ENCODE data around the gene GSN. TPM values are rescaled to one million over a fixed set of nuclear protein-coding genes. Genes with fewer than 3 reads are reported as not detected.

Gene GSN
- total and polyA plus RNA-seq, 5 experiments from 2014 or later: 2.0 to 7.9 (median 3.3) TPM

GRCh38 chr9:121328476-121328875 is 60.5 kb downstream of the GSN start:
- H3K27me3 Mint-ChIP-seq: no peaks in the 10 kb centered on the region
- POLR2A ChIA-PET: no interaction called here
- ATAC-seq (no peak), DNase-seq (no peak)
- no peak overlapping the region for H3K27ac Mint-ChIP-seq
- H3K4me1 Mint-ChIP-seq: peaks cover 0 to 5% (median 0%) of the 10 kb centered on the region in 4 donors
- H3K9me3 Mint-ChIP-seq: no peaks in the 10 kb centered on the region
- H3K36me3 Mint-ChIP-seq: peaks cover 2 to 5% (median 3%) of the 10 kb centered on the region in 3 donors
- H3K4me3 Mint-ChIP-seq: no peak overlapping the region

- no peaks in the 10 kb centered on the region for H3K27me3 Mint-ChIP-seq
- H3K9me3 Mint-ChIP-seq: no peaks in the 10 kb centered on the region
- POLR2A ChIA-PET: no interaction called here
- no peak overlapping the region for H3K4me3 Mint-ChIP-seq
- ATAC-seq (no peak), DNase-seq (no peak)
- H3K4me1 Mint-ChIP-seq: peaks cover 0 to 5% (median 0%) of the 10 kb centered on the region in 4 donors
- H3K27ac Mint-ChIP-seq: peak overlapping the region in 1 of 10 donors; percentile 25
- H3K36me3 Mint-ChIP-seq: peaks cover 2 to 5% (median 3%) of the 10 kb centered on the region in 3 donors
Observed at GRCh38 chr9:121328876-121329681, 61.1 kb downstream of the GSN start.

DNA sequence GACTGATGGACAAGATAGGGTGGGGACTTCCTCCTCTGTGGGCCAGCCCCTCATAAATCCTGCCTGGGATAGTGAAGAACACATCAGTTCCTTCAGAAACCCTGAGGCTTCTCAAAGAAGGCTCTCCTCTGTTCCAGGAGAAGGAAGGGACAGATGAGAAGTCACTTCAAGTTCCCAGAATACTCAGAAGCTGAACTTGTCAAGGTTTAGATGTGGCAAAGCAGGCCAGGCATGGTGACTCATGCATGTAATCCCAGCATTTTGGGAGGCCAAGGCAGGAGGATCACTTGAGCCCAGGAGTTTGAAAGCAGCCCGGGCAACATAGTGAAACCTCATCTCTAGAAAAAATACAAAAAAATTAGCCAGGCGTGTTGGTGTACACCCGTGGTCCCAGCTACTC is 63.6 kb downstream of the GSN start:
- POLR2A ChIA-PET: no interaction called here
- peaks cover 0 to 5% (median 3%) of the 10 kb centered on the region in 3 donors for H3K36me3 Mint-ChIP-seq
- peaks cover 0 to 2% (median 0%) of the 10 kb centered on the region in 4 donors for H3K4me1 Mint-ChIP-seq
- H3K27me3 Mint-ChIP-seq: no peaks in the 10 kb centered on the region
- H3K27ac Mint-ChIP-seq: no peak overlapping the region
- DNase-seq (no peak), ATAC-seq (no peak)
- H3K9me3 Mint-ChIP-seq: no peaks in the 10 kb centered on the region
- H3K4me3 Mint-ChIP-seq: no peak overlapping the region

GRCh38 chr9:121331992-121332685 is 64.2 kb downstream of the GSN start:
- DNase-seq: no peak
- Mint-ChIP-seq H3K27me3 (no peaks in the 10 kb centered on the region), H3K36me3 (peaks cover 0 to 6% (median 5%) of the 10 kb centered on the region in 3 donors), H3K4me3 (no peak overlapping the region), H3K4me1 (peaks cover 0 to 7% (median 0%) of the 10 kb centered on the region in 4 donors), H3K27ac (no peak overlapping the region), H3K9me3 (no peaks in the 10 kb centered on the region)
- ATAC-seq: no peak
- POLR2A ChIA-PET: interaction anchor here (0.6 kb wide), 1 partner anchor 61 kb away, joined by 4 read pairs; no protein-coding TSS in a partner anchor

DNA sequence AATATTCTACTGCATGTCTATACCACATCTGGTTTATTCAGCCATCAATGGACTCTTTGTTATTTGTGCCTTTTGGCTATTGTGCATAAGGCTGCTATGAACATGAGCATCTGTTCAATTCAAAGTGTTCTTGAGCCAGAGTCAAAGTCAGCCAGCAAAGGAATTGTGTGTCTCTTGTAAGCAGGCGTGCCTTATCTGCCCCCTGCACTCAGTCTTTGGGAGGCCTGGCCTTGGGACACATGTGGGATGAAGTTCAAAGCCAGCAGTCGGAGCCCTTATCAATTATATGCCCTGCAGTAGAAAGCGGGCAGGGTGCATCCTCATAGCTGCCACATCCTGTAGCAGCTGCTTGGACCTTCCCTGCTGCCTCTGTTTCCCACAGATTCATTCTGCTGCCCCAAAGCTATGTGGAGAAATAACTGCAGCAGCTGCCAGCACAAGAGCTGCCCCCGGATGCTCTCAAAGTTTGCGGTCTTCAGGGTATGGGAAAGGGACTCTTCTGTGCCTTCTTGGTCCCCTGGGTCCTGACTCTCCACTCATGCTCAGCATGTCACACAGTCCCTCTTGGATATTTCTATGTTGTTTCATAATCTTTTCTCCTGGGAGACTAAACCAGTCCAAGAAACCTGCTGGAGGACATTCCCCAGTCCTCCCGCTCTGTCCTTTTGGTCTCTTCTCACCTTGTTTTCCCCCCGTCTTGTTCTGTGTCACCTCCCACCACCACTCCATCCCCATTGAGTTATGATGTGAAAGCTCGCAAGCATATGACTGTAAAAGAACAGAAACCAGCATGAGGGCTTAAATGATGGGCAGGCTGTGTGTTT is 66.2 kb downstream of the GSN start:
- Mint-ChIP-seq H3K9me3 (no peaks in the 10 kb centered on the region), H3K36me3 (peaks cover 0 to 18% (median 12%) of the 10 kb centered on the region in 3 donors), H3K4me3 (no peak overlapping the region), H3K27me3 (no peaks in the 10 kb centered on the region), H3K27ac (no peak overlapping the region), H3K4me1 (peaks cover 0 to 8% (median 0%) of the 10 kb centered on the region in 4 donors)
- DNase-seq (no peak), ATAC-seq (no peak)
- POLR2A ChIA-PET: no interaction called here

- POLR2A ChIA-PET: no interaction called here
- ATAC-seq (no peak), DNase-seq (no peak)
- Mint-ChIP-seq H3K27me3 (no peaks in the 10 kb centered on the region), H3K27ac (no peak overlapping the region), H3K9me3 (no peaks in the 10 kb centered on the region), H3K4me3 (no peak overlapping the region), H3K36me3 (peaks cover 0 to 34% (median 7%) of the 10 kb centered on the region in 3 donors), H3K4me1 (peaks cover 0 to 8% (median 0%) of the 10 kb centered on the region in 4 donors)
Observed at GRCh38 chr9:121336665-121337064, 68.7 kb downstream of the GSN start.

DNA sequence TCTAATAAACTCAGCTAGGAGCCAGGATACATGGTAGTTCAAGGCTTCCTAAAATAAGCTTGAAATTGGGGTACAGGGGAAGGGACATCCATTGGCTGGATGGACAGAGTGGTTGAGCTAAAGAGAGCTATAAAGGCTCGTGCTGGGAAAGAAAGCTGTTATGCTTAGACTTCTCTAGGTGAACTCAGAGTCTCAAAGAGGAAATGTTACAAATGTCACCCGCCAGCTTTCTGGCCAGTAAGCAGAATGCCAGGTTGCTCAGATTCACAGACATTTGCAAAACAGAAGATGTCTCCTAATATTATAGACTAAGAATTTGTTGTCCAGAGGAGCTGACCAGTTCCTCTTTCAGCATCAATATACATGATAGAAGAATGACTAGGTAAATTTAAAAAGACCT is 71.5 kb downstream of the GSN start:
- DNase-seq: no peak
- Mint-ChIP-seq H3K36me3 (peaks cover 0 to 43% (median 7%) of the 10 kb centered on the region in 3 donors), H3K4me1 (peaks cover 0 to 8% (median 1%) of the 10 kb centered on the region in 4 donors), H3K27ac (no peak overlapping the region), H3K9me3 (no peaks in the 10 kb centered on the region), H3K27me3 (no peaks in the 10 kb centered on the region), H3K4me3 (no peak overlapping the region)
- ATAC-seq: no peak
- POLR2A ChIA-PET: no interaction called here

- no peak for DNase-seq
- Mint-ChIP-seq H3K9me3 (no peaks in the 10 kb centered on the region), H3K27me3 (no peaks in the 10 kb centered on the region), H3K4me1 (peaks cover 0 to 15% (median 1%) of the 10 kb centered on the region in 4 donors), H3K4me3 (no peak overlapping the region), H3K36me3 (peaks cover 0 to 49% (median 7%) of the 10 kb centered on the region in 3 donors), H3K27ac (no peak overlapping the region)
- POLR2A ChIA-PET: no interaction called here
- no peak for ATAC-seq
Observed at GRCh38 chr9:121340676-121341392, 72.9 kb downstream of the GSN start.

GRCh38 chr9:121344184-121344583 is 76.2 kb downstream of the GSN start:
- POLR2A ChIA-PET: no interaction called here
- Mint-ChIP-seq H3K9me3 (no peaks in the 10 kb centered on the region), H3K4me1 (peaks cover 0 to 7% (median 1%) of the 10 kb centered on the region in 4 donors), H3K4me3 (no peak overlapping the region), H3K36me3 (peaks cover 0 to 58% (median 20%) of the 10 kb centered on the region in 3 donors), H3K27me3 (peaks cover 0 to 2% (median 0%) of the 10 kb centered on the region in 5 donors), H3K27ac (peak overlapping the region in 1 of 10 donors; percentile 24)
- ATAC-seq (no peak), DNase-seq (no peak)

- H3K36me3 Mint-ChIP-seq: peaks cover 0 to 57% (median 20%) of the 10 kb centered on the region in 3 donors
- ATAC-seq (no peak), DNase-seq (no peak)
- POLR2A ChIA-PET: no interaction called here
- no peak overlapping the region for H3K4me3 Mint-ChIP-seq
- no peaks in the 10 kb centered on the region for H3K9me3 Mint-ChIP-seq
- peaks cover 0 to 2% (median 0%) of the 10 kb centered on the region in 5 donors for H3K27me3 Mint-ChIP-seq
- peaks cover 0 to 7% (median 1%) of the 10 kb centered on the region in 4 donors for H3K4me1 Mint-ChIP-seq
- no peak overlapping the region for H3K27ac Mint-ChIP-seq
Observed at GRCh38 chr9:121345070-121345469, 77.1 kb downstream of the GSN start.

DNA sequence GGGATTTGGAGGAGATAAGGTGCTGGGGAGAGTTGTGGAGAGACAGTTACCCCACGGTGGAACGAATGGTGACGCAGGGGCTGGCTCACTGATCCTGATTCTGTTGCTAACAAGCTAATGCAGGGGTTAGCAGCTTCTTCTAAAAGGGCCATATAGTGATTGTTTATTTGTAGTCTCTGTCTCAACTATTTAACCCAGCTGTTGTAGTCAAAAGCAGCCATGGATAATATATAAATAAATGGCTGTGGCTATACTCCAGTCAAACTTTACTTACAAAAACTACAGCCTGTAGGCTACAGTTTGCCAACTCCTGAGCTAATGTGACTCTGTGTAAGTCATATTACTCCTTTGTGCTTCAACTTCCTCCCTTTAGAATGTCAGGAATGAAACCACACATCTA is 80.3 kb downstream of the GSN start:
- H3K36me3 Mint-ChIP-seq: peaks cover 0 to 52% (median 27%) of the 10 kb centered on the region in 3 donors
- no peaks in the 10 kb centered on the region for H3K9me3 Mint-ChIP-seq
- H3K4me1 Mint-ChIP-seq: peaks cover 3 to 27% (median 8%) of the 10 kb centered on the region in 4 donors
- H3K27me3 Mint-ChIP-seq: peaks cover 0 to 2% (median 0%) of the 10 kb centered on the region in 5 donors
- no peak for ATAC-seq
- no peak for DNase-seq
- POLR2A ChIA-PET: no interaction called here
- H3K27ac Mint-ChIP-seq: no peak overlapping the region
- H3K4me3 Mint-ChIP-seq: no peak overlapping the region

DNA sequence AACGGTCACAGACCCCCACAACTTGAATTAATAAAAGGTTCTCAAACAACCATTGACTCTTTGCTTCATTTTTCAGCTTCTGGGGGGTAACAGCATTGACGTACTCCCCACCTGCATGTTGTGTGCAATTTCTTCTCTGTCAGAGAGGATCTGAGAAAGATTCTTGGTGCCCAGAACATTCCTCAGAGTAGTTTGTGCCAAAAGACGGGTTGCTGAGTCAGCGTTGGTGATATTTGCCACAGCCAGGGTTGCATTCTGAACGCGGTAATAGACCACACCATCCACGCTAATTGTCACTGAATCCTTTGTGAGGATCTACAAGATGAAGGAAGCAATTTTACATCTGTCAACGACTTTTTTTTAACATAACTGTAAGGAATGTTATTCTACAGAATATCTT is 81.0 kb downstream of the GSN start:
- Mint-ChIP-seq H3K36me3 (peaks cover 0 to 50% (median 29%) of the 10 kb centered on the region in 3 donors), H3K4me1 (peaks cover 9 to 35% (median 14%) of the 10 kb centered on the region in 4 donors), H3K9me3 (no peaks in the 10 kb centered on the region), H3K27me3 (peaks cover 0 to 2% (median 0%) of the 10 kb centered on the region in 5 donors), H3K4me3 (no peak overlapping the region), H3K27ac (no peak overlapping the region)
- DNase-seq (no peak), ATAC-seq (no peak)
- POLR2A ChIA-PET: no interaction called here
